HCT116 (cell line): ENCODE measurements around the gene FAM168A.

Experiments
- CTCF ChIP-seq, 3 experiments: fragments of 200-600 bp in 1 of 3; sonication (generic) in 1 of 3; IDR thresholded peaks in 2 of 3; conservative IDR thresholded peaks in 1 of 3; 2 replicates each; pipeline ENCODE4 v1.5.1; 2012 to 2017; ENCODE audit warnings: low read depth in 2 of 3, low read length in 2 of 3, antibody characterized with exemption in 1 of 3, borderline replicate concordance in 1 of 3, control low read depth in 1 of 3, mild to moderate bottlenecking in 1 of 3, mixed read lengths in 1 of 3, mixed run types in 1 of 3, moderate library complexity in 1 of 3; ENCODE audit not compliant: insufficient read depth in 1 of 3
- EZH2 ChIP-seq: fragments of 200-600 bp; sonication (generic); IDR thresholded peaks from 2 replicates; pipeline ENCODE4 v1.6.1; 2017; ENCODE audit warnings: antibody characterized with exemption, mixed run types
- FOSL1 ChIP-seq: IDR thresholded peaks from 2 replicates; pipeline ENCODE4 v1.6.1; 2012; ENCODE audit warnings: low read depth
- JUND ChIP-seq: IDR thresholded peaks from 2 replicates; pipeline ENCODE4 v1.6.1; 2012
- POLR2A ChIP-seq: IDR thresholded peaks from 2 replicates; pipeline ENCODE4 v1.7.0; 2011; ENCODE audit warnings: borderline replicate concordance; ENCODE audit not compliant: insufficient read depth, insufficient read length; ENCODE audit errors: extremely low read depth
- POLR2AphosphoS5 ChIP-seq: IDR thresholded peaks from 2 replicates; pipeline ENCODE4 v1.6.1; 2011; ENCODE audit warnings: mild to moderate bottlenecking, low read depth, low read length, moderate library complexity
- SRF ChIP-seq: IDR thresholded peaks from 2 replicates; pipeline ENCODE4 v1.6.1; 2012; ENCODE audit warnings: low read depth
- TCF7L2 ChIP-seq: IDR thresholded peaks from 2 replicates; pipeline ENCODE4 v1.7.0; 2011; ENCODE audit warnings: borderline replicate concordance, inconsistent platforms; ENCODE audit not compliant: insufficient read depth, insufficient read length; ENCODE audit errors: extremely low read depth
- ZNF274 ChIP-seq: fragments of 200-500 bp; sonication (Bioruptor generic); IDR thresholded peaks from 2 replicates; pipeline ENCODE4 v1.6.1; 2014; ENCODE audit warnings: mild to moderate bottlenecking, low read depth, low read length, inconsistent platforms

GRCh38 chr11:73592640-73593039 is 5.3 kb downstream of the FAM168A start:
- TF ChIP-seq CTCF (IDR thresholded peaks at IDR 0.05 in 2 of 3, conservative IDR thresholded peaks at IDR 0.05 in 1 of 3; ENCODE audit: borderline replicate concordance in 1 of 3, insufficient read depth in 1 of 3, low read depth in 2 of 3, low read length in 2 of 3) (no peak), POLR2AphosphoS5 (no peak), ZNF274 (no peak), EZH2 (no peak), JUND (no peak), POLR2A (no peak), SRF (no peak), FOSL1 (no peak), TCF7L2 (no peak)
